Nasal cavity respiratory epithelium epithelial cell of viscerocranial mucosa (primary cell): Measurements from ENCODE around the gene UBAP2L. TPM values are rescaled to one million over a fixed set of nuclear protein-coding genes. Genes with fewer than 3 reads are reported as not detected.

Experiments used
- total RNA-seq: library from RNA; depleted of rRNA; stranded (reverse); fragments of >200 nt; gene quantifications from 2 replicates; pipeline ENCODE4 v1.2.3, GENCODE V29; 2014

Gene UBAP2L, protein sequence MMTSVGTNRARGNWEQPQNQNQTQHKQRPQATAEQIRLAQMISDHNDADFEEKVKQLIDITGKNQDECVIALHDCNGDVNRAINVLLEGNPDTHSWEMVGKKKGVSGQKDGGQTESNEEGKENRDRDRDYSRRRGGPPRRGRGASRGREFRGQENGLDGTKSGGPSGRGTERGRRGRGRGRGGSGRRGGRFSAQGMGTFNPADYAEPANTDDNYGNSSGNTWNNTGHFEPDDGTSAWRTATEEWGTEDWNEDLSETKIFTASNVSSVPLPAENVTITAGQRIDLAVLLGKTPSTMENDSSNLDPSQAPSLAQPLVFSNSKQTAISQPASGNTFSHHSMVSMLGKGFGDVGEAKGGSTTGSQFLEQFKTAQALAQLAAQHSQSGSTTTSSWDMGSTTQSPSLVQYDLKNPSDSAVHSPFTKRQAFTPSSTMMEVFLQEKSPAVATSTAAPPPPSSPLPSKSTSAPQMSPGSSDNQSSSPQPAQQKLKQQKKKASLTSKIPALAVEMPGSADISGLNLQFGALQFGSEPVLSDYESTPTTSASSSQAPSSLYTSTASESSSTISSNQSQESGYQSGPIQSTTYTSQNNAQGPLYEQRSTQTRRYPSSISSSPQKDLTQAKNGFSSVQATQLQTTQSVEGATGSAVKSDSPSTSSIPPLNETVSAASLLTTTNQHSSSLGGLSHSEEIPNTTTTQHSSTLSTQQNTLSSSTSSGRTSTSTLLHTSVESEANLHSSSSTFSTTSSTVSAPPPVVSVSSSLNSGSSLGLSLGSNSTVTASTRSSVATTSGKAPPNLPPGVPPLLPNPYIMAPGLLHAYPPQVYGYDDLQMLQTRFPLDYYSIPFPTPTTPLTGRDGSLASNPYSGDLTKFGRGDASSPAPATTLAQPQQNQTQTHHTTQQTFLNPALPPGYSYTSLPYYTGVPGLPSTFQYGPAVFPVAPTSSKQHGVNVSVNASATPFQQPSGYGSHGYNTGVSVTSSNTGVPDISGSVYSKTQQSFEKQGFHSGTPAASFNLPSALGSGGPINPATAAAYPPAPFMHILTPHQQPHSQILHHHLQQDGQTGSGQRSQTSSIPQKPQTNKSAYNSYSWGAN
- total RNA-seq, result 29.4 and 81.0 TPM in 2 replicates

DNA sequence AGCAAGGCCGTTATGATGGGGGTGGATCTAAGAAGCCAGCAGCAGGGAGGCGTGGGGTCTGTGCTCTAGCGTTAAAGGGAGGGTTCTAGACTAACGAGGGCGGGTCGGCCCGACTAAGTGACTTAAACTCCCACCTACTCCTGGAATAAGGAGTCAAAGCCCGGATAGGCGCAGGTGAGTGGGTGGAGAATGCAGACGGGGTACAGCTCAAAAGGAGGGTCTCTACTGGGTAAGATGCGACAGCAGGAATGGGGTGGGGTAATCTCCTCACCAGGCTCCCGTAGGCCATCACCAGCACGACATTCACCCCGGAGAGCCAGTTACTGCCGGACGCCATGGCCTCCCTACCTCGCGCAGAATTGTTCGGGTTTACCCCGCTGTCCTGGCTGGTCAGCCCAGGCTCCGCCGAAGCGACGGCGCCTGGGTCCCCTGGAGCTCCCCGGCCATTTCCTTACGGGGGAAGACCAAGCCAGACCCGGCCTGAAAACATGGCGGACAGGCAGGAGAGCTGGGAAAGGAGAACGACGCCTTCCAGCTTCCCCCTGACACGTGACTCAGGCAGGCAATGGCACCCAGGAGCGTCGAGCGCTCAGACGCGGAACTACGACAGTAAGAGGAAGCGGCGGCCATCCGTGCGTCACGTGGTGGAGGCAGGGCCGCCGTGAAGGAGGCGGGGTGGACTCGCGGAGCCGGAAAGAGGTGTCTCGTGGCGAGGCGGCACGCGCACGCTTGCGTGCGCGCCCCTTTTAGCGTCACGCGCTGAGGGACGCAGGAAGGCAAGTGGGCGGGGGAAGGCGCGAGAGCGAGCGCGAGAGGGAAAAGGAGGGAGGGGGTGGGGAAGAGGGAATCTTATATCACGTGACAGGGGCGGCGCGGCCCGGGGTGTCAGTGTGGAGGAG, at the start of gene UBAP2L:
Gene UBAP2L, plus strand, starts transcription at position 885 of the 899 bp plus-strand sequence. CDS start 4,169 bp downstream, outside the sequence.

DNA sequence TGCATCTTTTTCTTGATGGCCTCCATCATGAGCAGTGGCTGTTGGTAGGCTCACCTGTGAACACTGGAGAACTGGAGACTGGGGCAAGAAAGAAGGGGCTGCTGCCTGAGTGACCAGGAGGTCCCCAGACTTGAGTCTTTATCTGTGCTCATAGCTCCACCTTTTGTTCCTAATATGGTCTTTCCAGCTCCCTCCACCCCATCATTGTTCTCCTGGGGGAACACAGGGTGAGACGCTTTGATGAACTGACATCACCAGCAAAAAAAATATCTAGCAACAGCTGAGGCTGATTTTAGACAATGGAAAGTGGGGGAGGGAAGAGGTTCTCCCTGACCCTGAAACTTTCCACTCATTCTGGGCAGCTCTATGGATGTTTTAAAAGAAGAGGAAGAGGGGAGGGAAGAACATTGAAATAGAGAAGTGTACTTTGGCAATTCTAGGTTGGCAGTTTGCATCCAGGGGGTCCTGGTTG, 28.7 kb upstream of the UBAP2L start, which contains the start of gene TPM3:
Gene TPM3, minus strand, starts transcription at position 111 of the 472 bp plus-strand sequence. Its CDS starts 82 bp downstream, at position 29.

DNA sequence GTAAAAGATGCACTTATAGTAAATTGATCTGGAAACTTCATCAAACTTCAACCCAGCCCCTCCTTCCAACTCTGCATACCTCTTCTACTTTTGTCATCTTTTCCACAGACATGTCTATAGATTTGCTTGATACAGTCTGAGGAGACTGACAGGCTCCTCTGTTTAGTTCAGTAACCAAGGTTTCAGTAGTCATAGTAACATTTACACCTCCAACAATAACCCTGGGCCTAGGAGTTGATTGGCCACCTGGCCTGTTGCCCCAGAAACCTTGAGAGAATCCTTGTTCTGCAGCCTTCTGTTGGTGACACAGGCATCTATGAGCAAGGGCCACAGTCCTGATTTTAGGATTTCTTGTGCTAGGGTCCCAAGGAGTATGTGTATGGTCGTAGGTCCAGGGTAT, 14.6 kb upstream of the UBAP2L start, which contains the start of gene CFAP141:
Gene CFAP141, minus strand, starts transcription at position 138 of the 400 bp plus-strand sequence. Its CDS starts 26 bp downstream, at position 112.

DNA sequence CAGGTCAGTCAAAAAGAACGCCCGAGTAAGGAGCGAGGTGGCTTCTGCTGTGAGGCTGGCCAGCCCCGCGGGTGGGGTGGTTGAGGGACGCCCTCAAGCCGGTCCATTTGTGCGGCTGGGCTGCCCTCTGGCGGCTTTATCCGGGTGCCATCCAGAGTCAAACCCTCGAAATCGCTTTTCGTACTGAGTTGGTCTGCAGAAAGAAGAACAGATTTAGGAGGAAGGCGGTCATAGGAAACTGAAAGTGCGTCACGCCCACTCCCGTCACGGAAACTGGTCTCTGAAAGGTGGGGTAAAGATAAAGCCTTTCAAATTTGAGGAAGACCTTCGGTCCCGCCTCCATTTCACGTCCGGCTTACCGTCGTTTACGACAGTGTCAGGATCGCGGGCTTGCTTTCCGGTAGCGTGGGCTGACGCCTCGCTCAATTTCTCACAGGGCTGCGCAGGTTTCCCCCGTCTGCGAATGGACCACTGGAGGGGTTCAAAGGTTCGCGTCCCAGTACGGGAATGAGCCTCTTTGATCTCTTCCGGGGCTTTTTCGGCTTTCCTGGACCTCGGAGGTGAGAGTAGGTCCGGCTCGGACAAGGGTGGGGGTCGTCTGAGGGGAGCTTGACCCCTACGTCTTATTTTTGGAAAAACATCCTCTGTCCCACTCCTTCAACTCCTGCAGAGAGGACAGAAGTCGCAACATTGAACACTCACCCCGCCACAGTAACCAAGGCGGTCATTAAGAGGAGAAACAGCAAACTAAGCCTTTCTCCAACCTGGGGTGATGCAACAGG, 51.7 kb downstream of the UBAP2L start, which contains the start of gene HAX1:
Gene HAX1, plus strand, starts transcription at position 413 of the 782 bp plus-strand sequence. Its CDS starts 95 bp downstream, at position 508.

Other genes with a start within 250 kb of the UBAP2L start
- gene JTB, start 243.3 kb upstream of the UBAP2L start, total RNA-seq, result 131 and 224 TPM in 2 replicates
- gene RAB13, start 234.6 kb upstream of the UBAP2L start, total RNA-seq, result 38.6 and 60.8 TPM in 2 replicates
- 1,004 and 1,747 TPM in 2 replicates for gene RPS27, start 230.2 kb upstream of the UBAP2L start, total RNA-seq
- under 0.01 TPM in 2 replicates for gene NUP210L, start 65.9 kb upstream of the UBAP2L start, total RNA-seq
- gene TPM3, start 28.9 kb upstream of the UBAP2L start, total RNA-seq, result 166 and 392 TPM in 2 replicates
- not detected in 2 replicates for gene CFAP141, start 14.6 kb upstream of the UBAP2L start, total RNA-seq
- 94.2 and 138 TPM in 2 replicates for gene HAX1, start 51.7 kb downstream of the UBAP2L start, total RNA-seq
- 0.14 TPM in 1 of 2 replicates, not detected in the other for gene AQP10, start 100.1 kb downstream of the UBAP2L start, total RNA-seq
- 9.2 and 22.8 TPM in 2 replicates for gene ATP8B2, start 104.6 kb downstream of the UBAP2L start, total RNA-seq
- 24.3 and 35.8 TPM in 2 replicates for gene IL6R, start 184.4 kb downstream of the UBAP2L start, total RNA-seq